Measurements from ENCODE around the gene ACP4. TPM values are rescaled to one million over a fixed set of nuclear protein-coding genes. Genes with fewer than 3 reads are reported as not detected.

Gene ACP4, protein sequence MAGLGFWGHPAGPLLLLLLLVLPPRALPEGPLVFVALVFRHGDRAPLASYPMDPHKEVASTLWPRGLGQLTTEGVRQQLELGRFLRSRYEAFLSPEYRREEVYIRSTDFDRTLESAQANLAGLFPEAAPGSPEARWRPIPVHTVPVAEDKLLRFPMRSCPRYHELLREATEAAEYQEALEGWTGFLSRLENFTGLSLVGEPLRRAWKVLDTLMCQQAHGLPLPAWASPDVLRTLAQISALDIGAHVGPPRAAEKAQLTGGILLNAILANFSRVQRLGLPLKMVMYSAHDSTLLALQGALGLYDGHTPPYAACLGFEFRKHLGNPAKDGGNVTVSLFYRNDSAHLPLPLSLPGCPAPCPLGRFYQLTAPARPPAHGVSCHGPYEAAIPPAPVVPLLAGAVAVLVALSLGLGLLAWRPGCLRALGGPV
- total RNA-seq, result not detected

GRCh38 chr19:50790396-50790795 is at the start of gene ACP4:
Gene ACP4, plus strand, starts transcription at chr19:50790415. Its CDS starts 0 bp downstream, at chr19:50790415.

GRCh38 chr19:50770164-50770563 is 20.1 kb upstream of the ACP4 start, which contains the start of gene GPR32:
Gene GPR32, plus strand, starts transcription at chr19:50770464. Its CDS starts 137 bp downstream, at chr19:50770601.

GRCh38 chr19:50823389-50824042 is 33.3 kb downstream of the ACP4 start, which contains the start of gene KLK1:
Gene KLK1, minus strand, starts transcription at chr19:50823787. Its CDS starts 39 bp downstream, at chr19:50823748.

GRCh38 chr19:50833117-50833801 is 43.0 kb downstream of the ACP4 start, which contains the start of gene KLK15:
Gene KLK15, minus strand, starts transcription at chr19:50833574. Its CDS starts 2,082 bp downstream, at chr19:50831492.

Other genes starting within 250 kb of the ACP4 start
- gene LRRC4B, start 222.0 kb upstream of the ACP4 start, total RNA-seq, result 38.4 TPM
- gene SYT3, start 150.5 kb upstream of the ACP4 start, total RNA-seq, result 6.8 TPM
- not detected for gene C19orf81, start 141.0 kb upstream of the ACP4 start, total RNA-seq
- 12.0 TPM for gene SHANK1, start 70.6 kb upstream of the ACP4 start, total RNA-seq
- 38.8 TPM for gene CLEC11A, start 67.1 kb upstream of the ACP4 start, total RNA-seq
- gene GPR32, start 20.0 kb upstream of the ACP4 start, total RNA-seq, result not detected
- gene KLK1, start 33.4 kb downstream of the ACP4 start, total RNA-seq, result not detected
- not detected for gene KLK15, start 43.2 kb downstream of the ACP4 start, total RNA-seq
- gene KLK3, start 64.5 kb downstream of the ACP4 start, total RNA-seq, result not detected
- gene KLK2, start 83.0 kb downstream of the ACP4 start, total RNA-seq, result not detected
- gene KLK4, start 121.0 kb downstream of the ACP4 start, total RNA-seq, result not detected
- 0.66 TPM for gene KLK5, start 162.6 kb downstream of the ACP4 start, total RNA-seq
- not detected for gene KLK6, start 179.2 kb downstream of the ACP4 start, total RNA-seq
- not detected for gene KLK7, start 193.5 kb downstream of the ACP4 start, total RNA-seq
- gene KLK8, start 211.2 kb downstream of the ACP4 start, total RNA-seq, result not detected
- gene KLK10, start 229.3 kb downstream of the ACP4 start, total RNA-seq, result 1.9 TPM
- gene KLK11, start 236.2 kb downstream of the ACP4 start, total RNA-seq, result 4.7 TPM
- not detected for gene KLK12, start 244.6 kb downstream of the ACP4 start, total RNA-seq